ENCODE data around the gene MCF2L2.
A peak's percentile ranks its signal among the peaks of the same experiment; 100 is the strongest.
"Not testable (repeated sequence)": the region's sequence is repeated elsewhere in the genome, so short reads cannot be mapped to it uniquely, and the experiment has no call there.

MCF2L2 gene

DNA sequence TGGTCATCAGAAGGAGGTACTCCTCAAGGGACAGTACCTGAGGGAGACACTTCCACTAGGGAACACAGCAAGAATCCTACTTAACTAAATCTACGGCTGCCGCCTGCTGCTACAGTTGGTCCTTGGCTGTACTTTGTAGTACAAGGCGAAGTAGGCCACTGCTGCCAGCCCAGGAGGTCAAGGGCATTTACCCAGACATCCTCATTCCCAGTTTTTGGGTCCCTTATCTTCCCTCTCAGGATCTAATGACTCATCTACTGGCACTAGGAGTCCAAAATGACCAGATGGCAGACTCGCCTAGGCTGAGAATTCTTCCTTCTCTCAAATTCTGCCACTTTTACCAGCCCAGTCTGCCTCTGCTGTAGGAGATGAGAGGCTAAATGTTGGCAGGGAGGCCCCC, 238.8 kb downstream of the MCF2L2 start:
- no peak for DNase-seq

DNA sequence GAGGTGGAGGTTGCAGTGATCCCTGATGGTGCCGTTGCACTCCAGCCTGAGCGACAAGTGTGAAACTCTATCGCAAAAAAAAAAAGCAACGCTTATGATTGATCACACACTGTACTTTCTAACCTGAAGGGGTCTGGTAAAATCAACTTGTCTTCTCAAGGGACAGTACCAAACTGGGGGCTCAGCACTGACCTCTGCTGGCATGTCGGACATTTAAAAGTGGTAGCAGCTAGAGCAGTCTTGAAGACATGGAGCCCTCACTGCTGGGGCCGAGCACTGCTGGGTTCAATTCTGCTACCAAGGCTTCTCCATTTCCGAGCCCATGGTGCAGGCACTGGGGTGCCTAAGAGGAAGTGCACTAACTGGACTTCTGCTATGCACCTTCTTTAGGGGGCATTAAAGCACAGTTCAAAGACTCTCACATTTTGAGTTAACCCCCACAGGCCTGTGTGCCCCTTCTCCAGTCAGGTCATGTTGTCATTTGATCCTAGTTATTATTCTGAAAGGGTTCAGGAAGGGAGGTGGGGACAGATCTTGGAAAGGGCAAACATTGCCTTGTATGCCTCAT, 239.4 kb downstream of the MCF2L2 start:
- no peak for DNase-seq

DNA sequence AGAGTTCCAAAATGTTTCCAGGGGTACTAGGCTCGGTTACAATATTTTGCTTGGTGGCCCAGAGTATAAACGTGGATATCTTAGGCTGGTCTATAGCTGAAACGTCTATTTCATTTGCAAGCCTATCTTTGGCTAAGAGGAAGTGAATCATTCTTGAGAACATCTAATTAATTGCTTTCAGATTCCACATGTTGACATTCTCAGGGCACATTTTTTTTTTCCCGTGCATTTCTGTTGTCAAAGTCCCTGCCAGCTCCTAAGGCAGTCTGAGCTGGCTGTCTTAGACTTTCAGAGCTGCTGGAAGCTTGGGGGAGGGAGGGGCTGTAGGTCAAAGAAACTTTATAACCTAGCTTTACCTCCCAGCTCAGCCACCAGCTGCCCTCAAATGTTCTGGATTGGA, 242.7 kb downstream of the MCF2L2 start:
- DNase-seq = no peak

DNA sequence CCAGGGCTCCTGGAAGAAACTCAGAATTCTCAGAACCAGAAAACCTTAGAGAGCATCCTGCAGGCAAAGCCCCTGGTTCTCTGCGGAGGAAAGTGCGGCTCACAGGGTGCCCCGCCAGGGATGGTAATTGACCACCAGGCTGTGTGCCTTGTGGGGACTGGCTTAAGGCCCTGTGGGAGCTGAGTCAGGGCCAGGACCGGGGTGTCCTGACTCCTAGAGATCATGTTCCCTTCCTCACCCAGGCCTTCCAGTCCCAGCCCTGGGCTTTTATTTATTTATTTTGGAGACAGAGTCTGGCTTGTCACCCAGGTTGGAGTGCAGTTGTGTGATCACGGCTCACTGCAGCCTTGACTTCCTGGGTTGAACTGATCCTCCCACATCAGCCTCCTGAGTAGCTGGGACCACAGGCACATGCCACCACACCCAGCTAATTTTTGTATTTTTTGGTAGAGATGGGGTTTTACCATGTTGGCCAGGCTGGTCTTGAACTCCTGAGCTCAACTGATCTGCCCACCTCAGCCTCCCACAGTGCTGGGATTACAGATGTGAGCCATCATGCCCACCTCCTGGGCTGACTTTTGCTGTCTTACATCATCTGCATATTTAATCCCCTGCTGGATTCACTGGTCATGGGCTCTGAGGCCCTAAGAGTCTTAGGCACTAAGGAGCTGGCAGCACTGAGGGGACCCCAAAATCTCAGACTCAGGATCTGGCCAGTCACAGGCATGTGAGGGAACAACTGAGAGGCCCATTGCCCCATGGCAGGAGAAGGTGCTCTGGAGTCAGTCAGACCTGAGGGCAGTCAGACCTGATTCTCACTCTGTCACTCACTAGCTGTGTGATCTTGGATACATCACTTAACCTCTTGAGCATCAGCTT, 245.4 kb downstream of the MCF2L2 start:
- no peak for DNase-seq

DNA sequence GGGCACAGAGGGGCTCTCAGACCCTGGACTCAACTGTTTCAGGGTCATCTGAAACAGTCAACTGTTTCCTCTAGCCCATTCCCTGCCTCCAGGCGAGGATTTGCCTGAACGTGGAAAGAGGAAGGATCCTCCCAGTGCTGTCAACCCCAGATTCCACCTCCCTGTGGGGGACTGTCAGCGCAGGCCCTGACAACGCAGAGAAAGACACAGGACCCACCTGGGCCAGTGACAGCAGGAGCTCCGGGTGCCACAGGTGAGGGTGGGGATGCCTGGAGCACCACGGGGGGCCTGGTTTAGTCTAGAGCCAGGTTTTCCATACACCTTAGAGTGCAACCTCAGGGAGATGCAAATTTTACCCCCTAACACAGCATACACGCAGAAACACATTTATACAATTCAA, 246.3 kb downstream of the MCF2L2 start:
- no peak for DNase-seq

DNA sequence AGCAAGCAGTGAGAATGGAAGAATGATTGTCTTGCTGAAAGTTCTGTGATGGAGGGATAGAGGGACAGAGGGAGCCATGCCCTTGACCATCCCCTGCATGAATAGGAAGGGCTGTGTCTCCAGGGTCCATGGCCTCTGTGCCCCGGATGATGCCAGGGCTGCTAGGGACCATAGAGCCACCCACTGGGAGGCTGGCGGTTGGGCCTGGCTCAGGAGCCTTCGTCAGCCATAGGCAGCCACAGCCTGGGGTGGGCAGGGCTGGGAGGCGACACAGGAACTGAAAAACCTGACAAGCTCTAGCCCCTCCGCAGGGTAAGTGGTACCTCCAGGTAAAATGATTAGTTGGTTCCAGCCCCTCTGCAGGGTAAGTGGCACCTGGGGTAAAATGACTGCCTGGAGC, 246.8 kb downstream of the MCF2L2 start:
- no peak for DNase-seq

DNA sequence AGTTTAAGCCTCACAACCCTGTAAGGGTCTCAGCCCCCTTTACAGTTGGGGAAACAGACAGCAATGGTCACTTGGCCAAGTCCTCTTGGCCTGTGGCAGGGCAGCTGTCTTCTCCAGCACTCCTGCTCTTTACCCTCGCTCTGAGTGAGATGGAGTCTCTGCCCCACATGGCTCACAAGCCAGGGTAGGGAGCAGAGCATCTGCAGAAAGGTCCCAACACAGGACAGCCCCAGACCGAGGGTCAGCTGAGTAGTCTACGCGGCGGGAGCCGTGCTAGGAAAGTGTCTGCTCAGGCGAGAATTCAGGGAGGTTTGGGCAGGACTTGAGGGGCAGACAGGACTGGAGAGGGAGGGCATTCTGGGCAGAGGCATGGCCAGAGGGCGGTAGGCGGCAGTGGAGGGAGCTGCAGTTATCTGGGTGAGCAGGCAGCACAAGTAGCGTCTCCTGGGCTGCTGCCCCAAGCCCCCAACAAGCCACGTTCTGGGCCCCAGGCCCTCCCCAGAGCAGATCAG, 247.6 kb downstream of the MCF2L2 start:
- DNase-seq = no peak

DNA sequence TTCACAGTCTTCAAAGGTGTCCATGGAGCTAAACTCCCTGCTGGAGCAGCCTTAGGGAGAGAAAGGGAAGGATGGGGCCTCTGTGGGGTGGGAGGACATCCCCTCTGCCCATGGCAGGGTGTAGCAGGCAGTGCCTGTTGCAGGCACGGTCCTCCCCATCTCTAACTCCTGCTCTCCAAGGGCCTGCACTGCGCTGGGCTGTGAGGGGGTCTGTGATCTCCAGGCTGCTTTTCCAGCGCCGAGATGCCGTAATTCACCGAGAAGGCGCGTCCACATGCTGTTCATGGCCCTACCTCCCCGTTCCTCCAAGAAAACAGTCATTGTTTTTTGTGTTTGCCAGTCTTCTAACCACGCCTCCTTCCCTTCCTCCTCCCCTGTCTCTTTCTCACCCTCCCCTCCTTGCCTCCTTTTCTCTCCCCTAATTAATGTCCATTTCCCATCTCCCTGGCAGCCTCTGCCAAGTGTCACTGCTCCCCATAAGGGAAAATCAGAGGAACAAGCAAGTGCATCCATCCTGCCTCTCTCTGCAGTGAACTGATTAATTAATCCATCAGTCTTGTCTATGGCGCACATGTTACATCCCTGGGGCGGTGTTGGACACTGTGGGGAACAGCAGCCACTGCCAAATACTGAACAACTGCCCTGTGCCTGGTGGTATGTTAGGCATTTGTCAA, 248.2 kb downstream of the MCF2L2 start:
- no peak for DNase-seq

DNA sequence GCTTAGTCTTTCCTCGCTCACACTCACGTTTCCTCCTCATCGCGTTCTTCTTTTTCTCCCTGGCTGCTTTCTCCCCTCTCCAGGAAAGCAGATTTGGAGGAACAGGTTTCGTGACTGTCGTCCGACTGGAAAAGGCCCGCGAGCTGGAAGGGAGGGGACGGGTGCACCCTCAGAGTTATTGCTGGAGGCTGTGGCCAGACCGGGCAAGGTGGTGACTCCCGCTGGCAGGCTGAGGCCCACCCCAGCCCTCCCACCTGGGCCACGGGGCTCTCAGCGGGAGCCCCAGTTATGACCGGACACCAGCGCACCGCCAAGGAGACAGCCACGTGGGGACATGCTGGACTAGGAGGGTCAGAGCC, 248.9 kb downstream of the MCF2L2 start:
- not testable (repeated sequence) for DNase-seq

DNA sequence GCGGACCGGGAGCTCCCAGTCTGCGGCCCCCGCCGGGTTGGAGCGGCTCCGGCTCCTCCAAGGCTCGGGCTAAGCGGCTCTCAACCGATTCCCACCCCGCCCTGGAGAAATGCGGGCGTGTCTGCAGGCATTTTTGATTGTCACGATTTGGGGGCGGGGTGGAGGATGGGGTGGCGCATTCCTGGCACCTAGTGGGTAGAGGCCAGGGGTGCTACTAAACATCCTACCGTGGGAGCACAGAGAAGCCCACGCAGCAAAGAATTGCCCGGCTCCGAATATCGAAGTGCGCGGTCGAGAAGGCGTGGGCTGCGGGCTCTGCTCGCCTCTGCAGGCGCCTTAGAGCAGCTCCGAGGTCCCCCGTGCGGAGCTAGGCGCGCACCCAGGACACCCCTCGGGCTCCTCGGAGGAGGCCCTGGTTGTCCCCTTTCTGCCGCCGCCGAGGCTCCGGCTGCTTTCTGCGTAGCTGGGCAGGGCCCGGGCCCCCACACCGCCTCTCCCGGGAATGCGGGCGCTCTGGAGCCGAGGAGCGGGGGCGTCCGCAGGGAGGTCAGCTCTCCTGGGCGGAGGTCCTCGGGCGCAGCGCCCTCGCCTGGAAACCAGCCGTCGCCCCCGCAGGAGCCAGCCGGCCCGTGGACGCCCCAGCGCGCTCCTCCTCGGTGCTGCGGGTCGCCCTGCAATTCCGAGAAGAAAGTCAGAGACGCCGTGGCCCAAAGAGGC, 249.4 kb downstream of the MCF2L2 start:
- DNase-seq = peak; percentile 40 to 41

DNA sequence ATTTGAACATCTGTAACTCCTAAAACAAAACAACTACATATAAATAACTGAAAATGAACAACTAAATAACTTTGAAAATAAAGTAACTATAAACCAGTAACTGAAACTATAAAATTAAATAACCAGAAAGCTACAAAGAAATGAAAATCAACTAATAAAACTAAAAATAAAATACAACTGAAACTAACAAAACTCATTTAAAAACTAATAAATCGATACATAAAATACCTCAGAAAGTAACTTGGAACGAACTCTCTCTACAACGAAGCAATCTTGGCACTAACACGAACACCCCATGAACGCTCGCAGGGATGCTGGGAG, 249.9 kb downstream of the MCF2L2 start:
- DNase-seq = no peak

DNA sequence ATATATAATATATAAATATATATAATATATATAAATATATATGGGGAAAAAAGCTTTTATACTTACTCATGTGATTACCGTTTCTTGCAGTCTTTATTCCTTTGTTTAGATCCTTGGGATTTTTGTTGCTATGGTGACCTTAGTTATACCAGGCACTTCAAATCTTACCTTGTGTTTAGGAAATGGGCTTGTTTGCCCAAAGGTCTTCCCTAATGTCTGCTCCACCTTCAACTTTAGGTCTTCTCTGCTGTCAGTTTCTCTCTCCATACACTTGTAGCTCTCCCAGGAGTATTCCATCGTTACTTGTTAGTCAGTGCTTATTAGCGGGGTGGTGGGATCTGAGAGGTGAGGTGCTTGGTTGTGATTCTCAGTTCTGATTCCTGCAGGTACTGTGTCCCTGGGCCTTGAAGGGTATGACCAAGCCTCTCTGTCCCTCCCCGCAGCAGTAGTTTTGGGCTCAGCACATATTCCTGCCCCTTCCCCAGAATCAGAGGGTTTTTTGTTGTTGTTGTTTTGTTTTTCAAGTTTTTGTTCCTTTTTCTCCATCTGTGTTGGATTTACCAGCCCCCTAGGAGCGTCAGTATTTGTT, 256.3 kb downstream of the MCF2L2 start:
- no peak for DNase-seq

DNA sequence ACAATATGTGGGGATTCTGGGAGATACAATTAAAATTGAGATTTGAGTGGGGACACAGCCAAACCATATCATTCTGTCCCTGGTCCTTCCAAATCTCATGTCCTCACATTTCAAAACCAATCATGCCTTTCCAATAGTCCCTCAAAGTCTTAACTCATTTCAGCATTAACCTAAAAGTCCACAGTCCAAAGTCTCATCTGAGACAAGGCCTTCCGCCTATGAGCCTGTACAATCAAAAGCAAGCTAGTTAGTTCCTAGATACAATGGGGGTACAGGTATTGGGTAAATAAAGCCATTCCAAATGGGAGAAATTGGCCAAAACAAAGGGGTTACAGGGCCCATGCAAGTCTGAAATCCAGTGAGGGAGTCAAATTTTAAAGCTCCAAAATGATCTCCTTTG, 260.4 kb downstream of the MCF2L2 start:
- DNase-seq = not testable (repeated sequence)

DNA sequence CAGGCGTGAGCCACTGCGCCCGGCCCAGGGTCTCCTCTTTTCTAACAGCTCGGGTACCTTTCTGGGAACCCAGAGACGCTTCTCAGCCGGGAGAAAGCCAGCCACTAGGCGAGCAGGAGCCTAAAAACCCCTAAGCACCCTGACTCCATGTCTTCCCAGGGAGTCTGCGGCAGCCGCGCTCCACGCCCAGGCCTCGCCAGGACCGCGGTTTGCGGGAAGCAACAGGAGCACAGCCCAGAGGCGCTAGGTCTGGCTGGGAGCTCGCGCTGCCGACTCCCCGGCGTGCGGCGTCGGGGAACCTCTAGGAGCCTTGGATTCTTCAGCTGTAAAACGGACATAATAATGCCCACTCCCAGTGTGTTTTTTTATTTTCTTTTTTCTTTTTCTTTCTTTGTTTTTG, 264.9 kb downstream of the MCF2L2 start:
- DNase-seq = no peak

DNA sequence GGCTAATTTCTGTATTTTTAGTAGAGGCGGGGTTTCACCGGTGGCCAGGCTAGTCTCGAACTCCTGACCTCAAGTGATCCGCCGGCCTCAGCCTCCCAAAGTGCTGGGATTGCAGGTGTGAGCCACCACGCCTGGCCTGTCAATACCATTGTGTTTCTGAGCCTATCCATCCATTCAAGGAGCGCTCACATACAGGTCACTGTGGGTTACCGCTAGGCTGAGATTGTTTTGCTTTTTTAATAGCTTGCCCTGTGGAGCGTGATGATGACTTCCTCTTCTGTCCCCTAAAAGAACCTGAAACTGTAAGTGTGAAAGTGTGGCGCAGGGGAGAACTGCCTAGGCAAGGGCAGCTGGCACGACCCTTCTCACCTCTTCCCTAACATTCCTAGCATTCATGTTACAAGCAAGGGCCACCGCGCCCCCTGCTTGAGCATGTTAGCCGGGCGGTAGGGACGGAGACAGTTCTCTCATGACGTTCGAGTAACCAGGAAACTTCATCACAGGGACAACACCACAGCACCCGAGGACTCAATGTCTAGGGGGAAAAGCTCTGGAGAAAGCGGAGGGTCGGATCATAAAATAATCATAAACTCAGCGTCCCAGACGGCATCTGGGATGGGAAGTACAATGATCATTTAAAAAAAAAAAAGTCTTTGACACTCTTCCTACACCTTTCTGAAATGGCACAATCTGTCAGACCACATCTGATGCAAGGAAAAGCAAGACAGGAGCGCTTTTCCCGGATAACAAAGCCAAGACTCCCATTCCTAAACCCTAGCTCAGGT, 266.7 kb downstream of the MCF2L2 start:
- DNase-seq = no peak

DNA sequence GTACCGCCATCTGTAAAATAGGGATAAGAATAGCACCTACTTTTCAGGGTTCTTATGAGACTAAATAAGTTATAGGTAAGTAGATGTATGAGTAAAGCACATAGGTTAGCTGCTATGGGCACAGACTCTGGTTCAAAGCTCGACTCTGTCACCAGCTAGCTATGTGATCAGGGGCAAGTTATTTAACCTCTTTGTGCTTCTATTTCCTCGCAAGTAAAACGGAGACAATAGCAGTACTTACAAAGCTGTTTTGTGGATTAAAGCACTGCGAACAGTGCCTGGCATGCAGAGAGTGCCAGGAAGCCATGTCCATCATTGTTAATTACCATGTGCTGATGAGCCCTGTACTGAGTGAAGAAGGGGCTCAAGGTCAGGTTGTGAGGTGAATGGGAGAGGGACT, 267.8 kb downstream of the MCF2L2 start:
- no peak for DNase-seq

DNA sequence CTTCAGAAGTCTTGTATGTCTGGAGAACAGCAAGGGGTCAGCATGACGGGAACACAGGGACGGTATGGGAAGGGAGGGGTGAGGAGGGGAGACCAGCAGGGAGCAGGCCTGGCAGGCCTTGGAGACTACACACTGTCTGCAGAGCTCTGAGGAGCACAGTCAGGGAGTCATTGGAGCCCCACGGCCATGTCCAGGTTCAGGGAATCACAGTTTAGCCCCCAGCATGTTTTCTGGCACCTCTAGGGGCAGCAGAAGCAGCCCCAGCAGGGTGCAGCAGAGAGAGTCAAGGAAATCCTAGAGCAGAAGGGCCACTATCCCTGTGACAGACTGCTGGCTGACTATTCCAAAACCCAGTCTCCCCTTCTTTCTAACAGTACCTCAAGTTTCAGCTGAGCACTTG, 269.1 kb downstream of the MCF2L2 start:
- DNase-seq = no peak

DNA sequence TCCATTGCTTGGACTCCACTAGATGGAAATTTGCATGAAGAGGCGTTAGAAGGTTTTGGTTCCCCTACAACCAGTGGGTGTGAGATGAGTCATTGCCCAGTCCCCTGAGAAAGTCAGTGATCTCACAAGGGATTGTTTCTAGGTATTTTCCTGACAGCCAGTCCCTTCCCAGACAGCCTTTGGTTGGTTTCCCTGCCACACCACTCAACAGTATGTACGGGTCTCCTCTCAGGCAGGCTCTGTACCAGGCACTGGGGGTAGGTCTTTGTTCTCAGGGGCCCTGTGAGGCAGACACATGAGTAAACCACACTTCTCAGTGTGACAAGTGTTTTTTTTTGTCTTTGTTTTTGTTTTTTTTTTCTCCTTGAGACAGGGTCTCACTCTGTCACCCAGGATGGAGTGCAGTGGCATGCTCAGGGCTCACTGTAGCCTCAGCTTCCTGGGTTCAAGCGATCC, 269.8 kb downstream of the MCF2L2 start:
- peak; percentile 30 to 34 for DNase-seq

DNA sequence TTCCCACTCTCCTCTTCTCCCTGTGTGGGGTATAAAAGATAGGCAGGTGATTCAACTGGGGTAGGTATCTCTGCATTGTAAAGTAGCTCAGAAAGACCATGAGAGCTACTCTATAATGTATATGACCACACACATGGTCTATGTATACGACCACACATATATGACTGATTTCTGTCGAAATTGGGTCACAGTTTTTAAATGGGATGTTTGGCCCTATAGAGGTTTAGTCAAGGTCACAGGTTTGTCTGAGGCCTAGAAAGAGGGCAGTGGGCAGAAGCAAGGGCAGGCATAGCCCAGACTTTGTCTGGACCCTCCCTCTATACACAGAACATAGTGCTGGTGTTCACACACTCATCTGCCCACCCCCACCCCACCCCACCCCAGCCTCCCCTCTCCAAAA, 270.3 kb downstream of the MCF2L2 start:
- no peak for DNase-seq

DNA sequence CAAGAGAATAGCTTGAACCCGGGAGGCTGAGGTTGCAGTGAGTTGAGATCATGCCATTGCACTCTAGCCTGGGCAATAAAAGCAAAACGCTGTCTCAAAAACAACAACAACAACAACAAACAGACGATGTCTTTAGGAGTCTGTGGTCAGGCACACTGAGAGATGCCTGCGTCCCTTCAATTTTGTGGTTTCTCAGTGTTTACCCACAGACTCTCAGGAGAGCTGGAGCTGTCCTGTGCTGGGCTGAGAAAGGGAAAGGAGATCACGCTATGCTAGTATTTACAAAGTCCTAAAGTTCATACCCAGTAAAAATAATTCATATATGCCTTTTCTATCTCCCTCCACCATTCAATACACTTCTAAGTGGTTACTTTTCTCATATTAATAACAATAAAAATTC, 272.2 kb downstream of the MCF2L2 start:
- DNase-seq = no peak

DNA sequence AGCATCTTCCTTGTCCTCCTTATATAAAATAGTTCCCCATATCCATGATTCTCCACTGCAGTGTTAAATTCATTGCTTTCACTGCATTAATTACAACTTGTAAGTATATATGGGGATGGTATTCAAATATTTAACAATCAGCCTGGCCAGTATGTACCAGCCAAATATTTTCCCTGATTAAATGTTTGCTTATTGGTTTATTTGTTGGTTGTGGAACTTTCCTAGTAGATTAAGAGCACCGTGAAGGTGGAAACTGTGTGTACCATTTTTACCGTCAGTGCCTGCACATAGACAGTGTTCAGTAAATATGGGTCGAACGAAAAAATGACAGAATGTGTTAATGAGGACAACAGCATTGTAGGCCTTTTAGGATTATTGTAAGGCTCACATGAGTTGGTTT, 272.9 kb downstream of the MCF2L2 start:
- no peak for DNase-seq

Data from stimulated activated CD4-positive, alpha-beta T cell treated with anti-CD3 and anti-CD28 coated beads, Interleukin-2, amount 100 ng/mL, for 48 hours (primary cell).